Gastrocnemius medialis (tissue), 4 donors: ENCODE data around the gene INPP5E. TPM values are rescaled to one million over a fixed set of nuclear protein-coding genes. Genes with fewer than 3 reads are reported as not detected.

Experiments
- ATAC-seq, 2 donors: fragments of 150-250 bp; one replicate each; pipeline ENCODE4 v1.9.1; 2016
- DNase-seq, 2 donors: peaks; one replicate each; pipeline ENCODE4 v3.0.0-alpha.2; 2019
- H3K27ac ChIP-seq, 4 donors: fragments of 200-600 bp; sonication (generic); 1 replicate in 1 of 4; 2 replicates in 3 of 4; pipeline ENCODE4 v1.5.1; 2016 to 2018; ENCODE audit warnings: mild to moderate bottlenecking in 2 of 4, moderate library complexity in 1 of 4
- H3K27me3 ChIP-seq, 3 donors: fragments of 200-600 bp; sonication (generic) in 2 of 3; 1 replicate in 1 of 3; 2 replicates in 2 of 3; pipeline versions ENCODE4 v1.5.1 to v1.6.0; 2016 to 2019; ENCODE audit warnings: mild to moderate bottlenecking in 1 of 3, moderate library complexity in 1 of 3
- H3K36me3 ChIP-seq, 2 donors: fragments of 200-600 bp; sonication (generic) in 1 of 2; one replicate each; pipeline ENCODE4 v1.5.1; 2017 to 2018
- H3K4me1 ChIP-seq, 2 donors: fragments of 200-600 bp; sonication (generic) in 1 of 2; one replicate each; pipeline ENCODE4 v1.5.1; 2016 to 2017; ENCODE audit warnings: mild to moderate bottlenecking in 2 of 2
- H3K4me3 ChIP-seq, 4 donors: fragments of 200-600 bp; sonication (generic) in 3 of 4; 1 replicate in 1 of 4; 2 replicates in 3 of 4; pipeline ENCODE4 v1.5.1; 2016 to 2019; ENCODE audit warnings: mild to moderate bottlenecking in 2 of 4
- H3K9me3 ChIP-seq, 3 donors: fragments of 200-600 bp; sonication (generic) in 2 of 3; 1 replicate in 1 of 3; 2 replicates in 2 of 3; pipeline ENCODE4 v1.5.1; 2016 to 2019
- CTCF ChIP-seq, 5 experiments: fragments of 450-650 bp in 3 of 5; fragments of 200-600 bp in 2 of 5; sonication (generic) in 2 of 5; IDR thresholded peaks in 4 of 5; conservative IDR thresholded peaks in 1 of 5; 1 replicate in 4 of 5; 2 replicates in 1 of 5; pipeline ENCODE4 v1.5.1; 2016 to 2019; ENCODE audit warnings: antibody characterized with exemption in 5 of 5, mild to moderate bottlenecking in 3 of 5, moderate library complexity in 3 of 5
- POLR2A ChIP-seq, 2 donors: fragments of 450-650 bp; IDR thresholded peaks; one replicate each; pipeline ENCODE4 v1.6.1; 2017; ENCODE audit warnings: antibody characterized with exemption in 2 of 2, mild to moderate bottlenecking in 2 of 2, moderate library complexity in 2 of 2
- in situ Hi-C, 4 donors: fragments of 200-750 bp; cut with MboI; loops; one replicate each; pipeline versions ENCODE4 v1.15.0 to v1.8.0; 2017; ENCODE audit warnings: low sequenced_read_pairs in 4 of 4
- intact Hi-C: fragments of 100-400 bp; cut with DNase I; formaldehyde crosslinking; loops from one replicate; pipeline ENCODE4 v1.15.1; 2023; ENCODE audit warnings: low total_unique reads
- total RNA-seq, 4 donors: library from RNA; depleted of rRNA; stranded (reverse); fragments of >200 nt; gene quantifications; one replicate each; pipeline versions ENCODE4 v1.1.0 to v1.2.3, GENCODE V29; 2016

INPP5E gene
- total RNA-seq, 4 donors from 2014 or later, result 5.0 to 6.7 (median 5.9) TPM

- in situ Hi-C loops, result no loop called here
- H3K9me3 ChIP-seq, result no peaks in the 10 kb centered on the region
- no peaks in the 10 kb centered on the region for H3K27me3 ChIP-seq
- no peak for DNase-seq
- H3K4me1 ChIP-seq, result peaks cover 14 to 18% of the 10 kb centered on the region in 2 donors
- peak overlapping the region in 1 of 4 donors; percentile 93 for H3K4me3 ChIP-seq
- no peak overlapping the region for H3K27ac ChIP-seq
- peaks cover 0 to 40% of the 10 kb centered on the region in 2 donors for H3K36me3 ChIP-seq
- no peak for ATAC-seq
- intact Hi-C loops, result no loop called here
- TF ChIP-seq POLR2A (IDR thresholded peaks at IDR 0.05) (no peak), CTCF (IDR thresholded peaks at IDR 0.05 in 4 of 5, conservative IDR thresholded peaks at IDR 0.05 in 1 of 5) (no peak)
Observed at GRCh38 chr9:136398286-136398685, 41.4 kb downstream of the INPP5E start.

GRCh38 chr9:136397643-136398042 is 42.0 kb downstream of the INPP5E start:
- no peaks in the 10 kb centered on the region for H3K9me3 ChIP-seq
- no peak overlapping the region for H3K4me3 ChIP-seq
- no peak for TF ChIP-seq CTCF (IDR thresholded peaks at IDR 0.05 in 4 of 5, conservative IDR thresholded peaks at IDR 0.05 in 1 of 5)
- TF ChIP-seq POLR2A (IDR thresholded peaks at IDR 0.05), result no peak
- H3K27ac ChIP-seq, result no peak overlapping the region
- in situ Hi-C loops (no loop called here), intact Hi-C loops (no loop called here)
- peaks cover 0 to 43% of the 10 kb centered on the region in 2 donors for H3K36me3 ChIP-seq
- no peaks in the 10 kb centered on the region for H3K27me3 ChIP-seq
- H3K4me1 ChIP-seq, result peaks cover 14 to 18% of the 10 kb centered on the region in 2 donors
- DNase-seq (no peak), ATAC-seq (no peak)

- DNase-seq, result no peak
- Histone ChIP-seq H3K36me3 (peaks cover 0 to 57% of the 10 kb centered on the region in 2 donors), H3K9me3 (no peaks in the 10 kb centered on the region), H3K4me1 (peaks cover 14 to 18% of the 10 kb centered on the region in 2 donors), H3K27me3 (no peaks in the 10 kb centered on the region), H3K27ac (no peak overlapping the region), H3K4me3 (no peak overlapping the region)
- no peak for ATAC-seq
- intact Hi-C loops (no loop called here), in situ Hi-C loops (no loop called here)
- TF ChIP-seq POLR2A (IDR thresholded peaks at IDR 0.05) (no peak), CTCF (IDR thresholded peaks at IDR 0.05 in 4 of 5, conservative IDR thresholded peaks at IDR 0.05 in 1 of 5) (no peak)
Observed at GRCh38 chr9:136396219-136396515, 43.5 kb downstream of the INPP5E start.

GRCh38 chr9:136395345-136396218 is 44.1 kb downstream of the INPP5E start:
- no peak overlapping the region for H3K27ac ChIP-seq
- intact Hi-C loops (no loop called here), in situ Hi-C loops (no loop called here)
- DNase-seq, result no peak
- TF ChIP-seq CTCF (IDR thresholded peaks at IDR 0.05 in 4 of 5, conservative IDR thresholded peaks at IDR 0.05 in 1 of 5) (no peak), POLR2A (IDR thresholded peaks at IDR 0.05) (no peak)
- H3K36me3 ChIP-seq, result peaks cover 0 to 57% of the 10 kb centered on the region in 2 donors
- no peaks in the 10 kb centered on the region for H3K27me3 ChIP-seq
- no peak overlapping the region for H3K4me3 ChIP-seq
- H3K4me1 ChIP-seq, result peaks cover 12 to 15% of the 10 kb centered on the region in 2 donors
- ATAC-seq, result no peak
- no peaks in the 10 kb centered on the region for H3K9me3 ChIP-seq
